ENCODE data around the gene CDC42SE2.

- no peak for TF ChIP-seq CTCF (IDR thresholded peaks at IDR 0.05)
- TF ChIP-seq REST (IDR thresholded peaks at IDR 0.05; ENCODE audit: insufficient read depth in 1 of 2, low read depth in 2 of 2, low read length in 1 of 2) = no peak
- TF ChIP-seq POLR2AphosphoS5 (IDR thresholded peaks at IDR 0.05; ENCODE audit: low read depth, low read length) = no peak
- TF ChIP-seq TCF7L2 (IDR thresholded peaks at IDR 0.05; ENCODE audit: low read depth, low read length) = no peak
Measured at GRCh38 chr5:131322926-131323325, 59.1 kb downstream of the CDC42SE2 start.
